Glomerular visceral epithelial cell (primary cell): Measurements from ENCODE around the gene CSDE1.

Source experiments
- DNase-seq: peaks from one replicate; pipeline ENCODE4 v3.0.0-alpha.2; 2016; ENCODE audit errors: extremely low spot score

Gene CSDE1

GRCh38 chr1:114749835-114750234, 7.9 kb downstream of the CSDE1 start:
- DNase-seq = no peak

- DNase-seq = no peak
Observed at GRCh38 chr1:114746450-114747121, 11.2 kb downstream of the CSDE1 start.

DNA sequence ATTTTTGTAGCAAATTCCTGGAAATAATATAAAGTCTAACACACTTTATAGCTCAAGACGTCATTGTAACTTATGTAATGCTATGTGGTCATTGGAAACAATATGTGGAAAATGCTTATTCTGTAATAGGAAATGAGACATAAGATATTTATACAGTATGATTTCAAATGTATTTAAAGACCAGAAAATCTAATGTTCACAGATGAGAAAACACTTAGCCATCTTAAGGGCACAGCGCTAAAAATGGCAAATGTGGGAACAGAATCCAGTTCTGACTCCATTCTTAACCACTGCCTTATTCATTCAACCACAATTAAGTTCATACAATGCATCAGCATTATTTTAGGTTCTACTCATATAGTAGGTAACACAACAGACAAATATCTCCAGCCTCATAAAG, 12.5 kb downstream of the CSDE1 start:
- no peak for DNase-seq

- DNase-seq = no peak
Observed at GRCh38 chr1:114741963-114742746, 15.6 kb downstream of the CSDE1 start.

DNA sequence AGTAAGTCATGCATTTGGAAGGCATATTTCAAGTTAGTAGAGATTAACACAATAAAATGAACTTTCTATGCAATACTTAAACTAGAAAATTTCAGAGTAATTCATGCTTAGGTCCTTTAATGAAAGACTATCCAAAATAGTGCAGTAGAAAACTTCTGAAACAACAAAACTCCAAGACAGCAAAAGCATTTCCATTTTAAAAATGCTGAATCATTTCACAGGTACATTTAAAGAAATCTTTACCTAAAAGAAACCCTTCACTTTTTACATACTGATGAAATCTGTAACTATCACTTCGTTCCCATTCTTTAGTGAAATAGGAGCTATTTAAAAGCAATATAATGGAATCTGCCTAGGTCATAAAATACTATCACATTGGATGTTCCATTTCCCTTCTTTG, 17.5 kb downstream of the CSDE1 start:
- no peak for DNase-seq

- DNase-seq = no peak
Observed at GRCh38 chr1:114737314-114737849, 20.4 kb downstream of the CSDE1 start.

- DNase-seq = no peak
Observed at GRCh38 chr1:114735479-114735878, 22.3 kb downstream of the CSDE1 start.

DNA sequence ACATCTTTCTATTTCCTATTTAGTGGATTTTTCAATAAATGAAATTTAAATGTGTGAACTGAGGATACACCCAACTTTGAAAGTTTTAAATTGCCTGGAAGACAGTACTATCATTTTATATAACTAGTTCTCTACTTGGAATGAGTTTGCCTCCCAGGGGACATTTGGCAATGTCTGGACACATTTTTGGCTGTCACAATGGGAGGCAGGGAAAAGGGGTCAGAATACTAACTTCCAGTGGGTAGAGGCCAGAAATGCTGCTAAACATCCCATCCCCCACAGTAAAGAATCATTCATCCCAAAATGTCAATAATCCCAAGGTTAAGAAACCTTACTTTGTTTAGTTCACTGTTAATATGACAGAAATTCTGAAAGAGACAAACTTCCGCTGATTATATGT, 28.0 kb downstream of the CSDE1 start:
- DNase-seq = no peak

- DNase-seq = no peak
Observed at GRCh38 chr1:114728553-114728952, 29.2 kb downstream of the CSDE1 start.

- no peak for DNase-seq
Observed at GRCh38 chr1:114725230-114725629, 32.6 kb downstream of the CSDE1 start.

GRCh38 chr1:114723915-114724314, 33.9 kb downstream of the CSDE1 start:
- no peak for DNase-seq

- DNase-seq = no peak
Observed at GRCh38 chr1:114723457-114723856, 34.3 kb downstream of the CSDE1 start.

- DNase-seq = no peak
Observed at GRCh38 chr1:114720492-114720891, 37.3 kb downstream of the CSDE1 start.

GRCh38 chr1:114719424-114719787, 38.4 kb downstream of the CSDE1 start:
- DNase-seq = peak; percentile 36

- DNase-seq = peak; percentile 42
Observed at GRCh38 chr1:114718661-114719423, 38.9 kb downstream of the CSDE1 start.

- peak; percentile 91 for DNase-seq
Observed at GRCh38 chr1:114716304-114717170, 41.2 kb downstream of the CSDE1 start, which contains the start of gene NRAS. Gene NRAS, minus strand, starts transcription at chr1:114716771. Its CDS starts 611 bp downstream, at chr1:114716160.

DNA sequence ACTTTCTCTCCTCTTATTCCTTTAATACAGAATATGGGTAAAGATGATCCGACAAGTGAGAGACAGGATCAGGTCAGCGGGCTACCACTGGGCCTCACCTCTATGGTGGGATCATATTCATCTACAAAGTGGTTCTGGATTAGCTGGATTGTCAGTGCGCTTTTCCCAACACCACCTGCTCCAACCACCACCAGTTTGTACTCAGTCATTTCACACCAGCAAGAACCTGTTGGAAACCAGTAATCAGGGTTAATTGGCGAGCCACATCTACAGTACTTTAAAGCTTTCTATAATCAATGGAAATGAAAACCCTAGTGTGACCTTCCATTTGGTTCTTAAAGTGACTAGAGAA, 41.9 kb downstream of the CSDE1 start:
- no peak for DNase-seq

DNA sequence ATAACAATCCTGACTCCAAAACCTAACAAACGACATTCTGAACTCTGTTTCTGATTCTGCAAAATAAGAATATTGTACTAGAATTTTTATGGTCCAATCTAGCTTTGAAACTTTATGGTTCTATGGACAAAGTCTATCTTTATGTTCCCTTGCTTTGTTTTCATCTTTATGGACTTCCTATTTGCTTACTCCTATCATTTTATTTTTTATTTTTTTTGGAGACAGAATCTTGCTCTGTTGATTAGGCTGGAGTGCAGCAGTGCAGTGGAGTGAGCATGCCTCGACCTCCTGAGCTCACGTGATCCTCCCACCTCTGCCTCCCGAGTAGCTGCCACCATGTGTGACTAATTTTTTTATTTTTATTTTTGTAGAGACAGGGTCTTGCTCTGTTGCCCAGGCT, 44.8 kb downstream of the CSDE1 start:
- DNase-seq = no peak

- DNase-seq = no peak
Observed at GRCh38 chr1:114710360-114710759, 47.4 kb downstream of the CSDE1 start.

DNA sequence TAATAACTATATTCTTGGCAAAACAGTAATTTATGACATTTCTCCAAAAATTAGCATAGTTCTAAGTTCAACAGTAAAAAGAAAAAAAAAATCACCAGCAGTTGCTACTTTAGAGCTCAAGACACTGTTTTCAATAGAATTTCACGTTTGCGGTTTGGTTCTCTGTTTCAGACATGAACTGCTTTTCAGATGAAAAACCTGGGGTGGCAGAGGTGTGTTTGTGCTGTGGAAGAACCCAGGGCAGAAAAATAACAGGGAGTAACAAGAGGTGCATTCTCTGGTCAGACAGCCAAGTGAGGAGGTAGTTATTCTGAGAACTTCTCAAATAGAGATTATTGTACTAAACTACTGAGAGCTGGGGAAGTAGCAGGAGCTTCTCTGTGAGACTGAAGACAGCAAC, 50.2 kb downstream of the CSDE1 start:
- DNase-seq = no peak

- DNase-seq = no peak
Observed at GRCh38 chr1:114703242-114703641, 54.5 kb downstream of the CSDE1 start.
